T47D (cell line): ENCODE results near the gene CD4.

Experiments
- DNase-seq, 2 experiments: peaks; one replicate each; pipeline versions ENCODE4 v3.0.0 to v3.0.0-alpha.2; 2011 to 2012; ENCODE audit warnings: low read depth in 1 of 2, low spot score in 1 of 2
- JUND ChIP-seq: IDR thresholded peaks from 2 replicates; pipeline ENCODE4 v1.6.1; 2012; ENCODE audit warnings: low read depth
- in situ Hi-C: cut with HindIII; loops from 2 replicates; pipeline ENCODE4 v1.10.0; 2016; ENCODE audit warnings: low sequenced_read_pairs, low pct_unique_long_range_greater_than_20kb

The CD4 gene

DNA sequence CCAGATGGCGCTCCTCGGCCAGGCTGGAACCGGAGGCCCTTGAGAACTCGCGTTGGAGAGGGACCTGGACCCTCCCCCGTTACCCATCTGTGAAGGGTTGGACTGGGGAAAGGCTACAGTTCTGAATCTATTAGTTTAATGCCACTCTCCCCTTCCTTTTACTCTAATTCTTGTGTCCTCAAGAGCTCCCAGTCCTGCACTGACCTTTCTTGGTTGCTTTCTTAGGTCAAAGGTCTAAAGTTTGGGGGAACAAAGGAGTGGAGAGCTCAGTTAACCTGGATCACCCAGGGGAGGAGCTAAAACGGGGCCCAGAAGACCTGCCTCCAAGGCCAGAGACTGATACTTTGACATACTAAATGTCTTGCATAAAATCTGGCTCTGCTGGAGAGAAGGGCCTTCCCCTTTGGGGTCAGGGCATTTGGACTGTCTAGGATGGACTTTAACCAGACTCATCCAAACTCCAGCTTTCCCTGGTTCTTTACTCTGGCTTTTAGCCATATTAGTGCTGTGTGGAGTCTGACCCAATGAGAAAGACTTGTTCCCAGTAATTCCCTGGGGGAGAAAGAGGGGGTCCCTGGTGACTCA lies 35.5 kb upstream of the CD4 start:
- no peak for TF ChIP-seq JUND
- no peak for DNase-seq
- in situ Hi-C loops, result no loop called here

DNA sequence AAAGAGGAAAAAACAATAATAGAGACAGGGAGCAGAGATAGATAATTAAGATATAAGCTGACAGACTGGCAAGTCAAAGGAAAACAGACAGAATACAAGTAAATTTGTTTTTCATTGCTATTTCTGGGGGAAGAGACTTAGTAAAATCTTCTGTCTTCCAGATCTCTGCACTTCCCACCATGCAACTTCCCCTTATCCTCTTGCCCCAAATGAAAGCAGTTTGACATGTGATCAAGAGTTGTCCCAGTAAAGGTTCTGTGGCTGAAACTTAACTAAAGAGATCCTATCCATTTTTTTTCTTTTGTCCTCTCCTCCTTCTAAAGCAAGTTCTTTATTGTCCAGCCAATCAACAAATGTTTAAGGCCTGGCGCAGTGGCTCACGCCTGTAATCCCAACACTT lies 34.9 kb upstream of the CD4 start:
- in situ Hi-C loops, result no loop called here
- no peak for DNase-seq
- no peak for TF ChIP-seq JUND

DNA sequence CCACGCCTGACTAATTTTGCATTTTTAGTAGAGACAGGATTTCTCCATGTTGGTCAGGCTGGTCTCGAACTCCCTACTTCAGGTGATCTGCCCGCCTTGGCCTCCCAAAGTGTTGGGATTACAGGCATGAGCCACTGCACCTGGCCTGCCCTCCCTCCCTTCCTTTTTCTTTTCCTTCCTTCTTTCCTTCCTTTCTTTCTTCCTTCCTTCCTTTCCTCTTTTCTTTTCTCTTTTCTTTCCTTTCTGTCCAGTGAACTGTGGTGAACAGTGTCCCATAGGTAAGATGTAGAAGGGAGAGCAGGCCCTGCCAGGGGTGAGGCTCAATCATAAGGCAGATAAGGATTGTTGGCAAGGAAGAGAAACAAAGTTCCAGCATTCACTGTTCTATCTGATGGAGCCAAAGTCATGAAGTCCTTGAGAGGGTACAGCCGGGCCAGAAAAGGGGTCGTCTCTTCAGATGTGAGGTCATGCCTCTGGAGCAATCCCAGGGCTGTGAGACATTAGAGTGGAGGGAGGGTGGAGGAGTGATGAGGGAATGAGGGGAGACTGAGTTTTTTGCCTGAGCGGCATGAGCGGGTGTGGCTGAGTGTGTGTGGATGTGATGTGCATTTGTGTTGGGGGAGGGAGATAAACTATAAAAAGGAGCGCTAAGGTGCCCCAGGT lies 32.2 kb upstream of the CD4 start:
- DNase-seq, result no peak
- no peak for TF ChIP-seq JUND
- in situ Hi-C loops, result no loop called here

DNA sequence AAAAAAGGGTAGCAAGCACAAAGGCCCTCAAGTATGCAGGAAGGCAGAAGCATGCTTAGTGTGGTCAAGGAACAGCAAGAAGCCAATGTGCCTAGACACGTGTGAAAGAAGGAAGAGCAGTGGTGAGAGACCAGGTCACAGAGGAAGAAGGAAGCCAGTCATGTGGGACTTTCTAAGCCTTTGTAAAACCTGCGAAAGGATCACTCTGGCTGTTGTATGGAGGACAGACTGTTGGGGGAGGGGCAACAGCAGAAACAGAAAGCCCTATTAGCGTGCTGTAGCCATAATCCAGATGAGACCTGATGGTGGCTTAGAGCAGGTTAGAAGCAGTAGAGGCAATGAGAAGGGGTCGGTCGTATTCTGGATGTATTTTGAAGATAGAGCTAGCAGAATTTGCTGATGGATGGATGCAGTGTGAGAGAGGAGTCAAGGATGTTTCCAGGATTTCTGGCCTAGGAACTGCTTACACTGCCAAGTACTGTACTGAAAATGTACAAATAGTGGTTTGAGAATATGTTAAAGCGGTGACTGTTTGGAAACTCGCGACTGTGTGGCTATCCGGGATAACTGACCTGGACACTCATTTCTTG lies 30.7 kb upstream of the CD4 start:
- in situ Hi-C loops, result no loop called here
- no peak for TF ChIP-seq JUND
- DNase-seq, result no peak

DNA sequence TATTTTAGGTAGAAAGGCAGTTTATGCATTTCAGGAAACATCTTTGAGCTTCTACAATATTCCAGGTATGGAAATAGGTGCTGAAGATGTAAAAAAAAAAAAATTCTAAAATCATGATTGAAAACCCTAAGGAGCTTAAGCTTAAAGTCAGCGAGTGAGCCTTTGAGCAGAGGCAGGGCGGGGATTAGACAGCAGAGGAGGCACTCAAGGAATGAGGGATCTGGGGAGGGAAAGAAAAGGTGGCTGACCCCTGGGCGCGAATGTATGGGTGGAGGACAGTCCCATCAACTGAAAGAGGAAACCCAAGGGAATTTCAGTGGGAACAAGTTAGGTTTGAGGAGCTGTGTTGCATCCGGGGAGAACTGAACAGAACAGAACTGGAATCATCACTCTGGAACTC lies 29.6 kb upstream of the CD4 start:
- no peak for TF ChIP-seq JUND
- in situ Hi-C loops, result no loop called here

DNA sequence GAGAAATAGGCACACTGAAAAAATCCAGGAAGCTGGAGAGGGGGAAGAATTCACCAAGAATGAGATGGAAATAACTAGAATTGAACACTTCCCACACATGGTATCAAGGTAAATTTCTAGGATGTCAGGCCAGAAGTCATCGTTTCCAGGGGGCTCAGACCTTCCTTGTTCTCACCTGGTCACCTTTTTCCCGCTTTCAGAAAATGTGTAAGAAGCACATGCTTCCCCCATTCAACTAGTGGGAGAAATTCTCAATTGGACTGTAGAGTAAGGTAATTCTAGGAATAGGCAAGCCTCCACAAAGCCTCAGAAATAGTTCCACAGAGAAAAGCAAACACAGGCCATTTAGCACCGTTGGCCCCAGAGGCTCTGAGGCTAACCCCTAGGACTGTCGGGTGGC lies 25.9 kb upstream of the CD4 start:
- in situ Hi-C loops, result no loop called here
- TF ChIP-seq JUND, result no peak
- DNase-seq, result no peak

More for the DNA sequence above, 29.6 kb upstream of the CD4 start:
- no peak for DNase-seq

DNA sequence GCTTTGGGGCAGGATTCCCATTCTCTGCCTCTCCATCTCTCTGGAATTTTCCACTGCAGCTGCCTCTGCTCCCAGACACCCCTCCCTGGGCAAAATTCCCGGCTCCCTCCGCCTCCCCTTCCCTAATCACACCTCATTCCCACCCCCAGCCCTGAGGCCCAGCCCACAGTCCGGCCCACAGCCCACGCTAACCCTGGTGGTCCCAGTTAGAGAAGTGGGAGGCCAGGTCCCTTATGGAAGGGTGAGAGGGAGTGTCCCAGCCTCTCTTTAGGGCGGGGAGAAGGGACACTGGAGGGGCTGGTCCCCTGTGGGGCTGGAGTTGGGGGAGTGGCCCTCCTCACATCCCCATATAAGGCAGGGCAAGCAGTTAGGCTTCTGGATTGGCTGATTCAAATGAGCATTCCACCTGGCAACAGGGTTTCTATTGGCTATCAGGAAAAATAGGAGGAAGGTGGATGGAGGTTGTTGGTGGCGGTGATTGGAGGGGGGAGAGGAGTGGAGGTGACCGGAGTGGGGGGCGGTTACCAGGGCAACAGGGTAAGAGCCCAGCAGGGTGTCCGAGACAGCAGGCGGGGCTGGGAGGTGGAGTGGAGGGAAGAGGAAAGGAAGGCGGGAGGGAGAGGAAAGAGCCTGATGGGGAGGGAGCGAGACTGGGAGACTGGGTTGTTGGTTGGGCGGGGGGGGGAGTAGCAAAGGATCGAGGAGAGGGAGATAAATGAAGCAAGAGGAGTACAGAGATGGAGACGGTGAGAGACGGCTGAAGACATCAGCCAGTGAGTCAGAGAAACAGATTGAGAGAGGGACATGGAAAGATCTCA lies 25.1 kb upstream of the CD4 start:
- DNase-seq, result peak; percentile 62 to 96
- TF ChIP-seq JUND, result no peak
- in situ Hi-C loops, result no loop called here

DNA sequence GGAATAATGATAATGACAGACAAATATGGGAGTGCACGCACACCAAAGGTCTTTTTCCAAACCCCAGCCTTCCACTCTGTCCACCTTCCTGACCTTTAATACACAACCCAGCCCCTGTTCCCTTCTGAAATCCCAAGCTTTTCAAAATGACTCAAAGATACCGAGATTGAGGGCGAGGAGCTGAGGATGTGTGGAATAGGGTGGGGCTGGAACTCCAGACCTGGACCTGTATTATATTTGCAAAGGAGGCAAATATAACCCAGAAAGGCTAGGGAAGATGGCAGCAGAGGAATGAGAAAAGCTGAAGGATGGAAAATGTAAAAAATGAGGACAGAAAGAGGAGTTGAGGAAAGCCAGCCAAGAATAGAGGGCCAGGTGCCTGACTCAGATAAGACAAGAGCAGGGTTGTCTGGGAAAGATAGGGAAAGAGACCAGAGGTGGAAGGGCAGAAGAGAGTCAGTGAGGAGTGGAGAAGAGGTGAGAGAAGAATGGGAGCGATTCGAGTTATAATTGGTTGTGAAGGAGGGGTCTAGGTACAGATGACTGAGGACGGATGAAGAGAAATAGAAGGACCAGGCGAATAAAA lies 24.2 kb upstream of the CD4 start:
- in situ Hi-C loops, result no loop called here
- DNase-seq, result no peak
- no peak for TF ChIP-seq JUND

DNA sequence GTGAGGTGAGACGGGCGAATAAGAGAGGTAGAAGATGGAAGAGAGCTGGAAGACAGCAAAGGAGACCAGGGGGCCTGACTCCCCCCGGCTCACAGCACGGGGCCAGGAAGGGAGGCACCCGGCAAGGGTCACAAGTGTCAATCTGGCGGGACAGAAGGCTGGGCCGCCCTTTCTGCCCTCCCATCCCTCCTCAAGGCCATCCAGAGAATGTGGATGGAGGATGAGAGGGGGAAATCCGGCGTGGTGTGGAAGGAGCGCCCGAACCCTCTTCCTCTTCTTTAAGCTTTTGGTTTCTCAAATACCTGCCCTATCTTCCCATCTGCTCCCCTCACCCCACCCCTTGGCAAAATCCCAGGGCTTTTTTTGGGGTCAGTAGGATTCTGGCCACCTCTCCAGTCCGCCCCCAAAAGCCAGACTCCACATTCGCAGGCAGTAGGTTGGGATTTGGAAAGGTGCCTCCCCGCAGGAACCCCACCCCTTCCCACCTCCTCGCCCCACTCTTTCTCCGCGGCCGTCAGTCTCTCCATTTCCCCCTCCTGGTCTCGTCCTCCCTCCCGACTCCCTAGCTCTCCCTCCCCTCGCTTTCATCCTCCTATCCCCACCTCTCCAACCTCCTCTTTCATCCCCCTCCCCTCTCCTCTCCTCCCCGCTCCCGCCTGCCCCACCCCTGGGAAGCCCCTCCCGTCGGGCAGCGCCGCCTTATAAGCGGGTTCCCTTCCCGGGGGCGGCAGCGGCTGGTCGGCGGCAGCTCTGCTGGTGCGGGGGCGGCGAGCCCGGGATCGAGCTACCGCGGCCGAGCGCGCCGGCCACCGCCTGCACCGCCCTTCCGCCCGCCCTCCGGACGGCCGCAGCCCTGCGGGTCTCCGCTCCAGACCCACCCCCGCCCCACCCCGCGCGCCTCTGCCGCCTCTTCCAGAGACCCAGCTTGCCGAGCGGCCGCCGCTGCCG lies 23.4 kb upstream of the CD4 start, which contains the start of gene PTMS:
Gene PTMS (plus strand): TSS at position 730 of the 948 bp plus-strand sequence. CDS start 343 bp downstream, outside the sequence.
- in situ Hi-C loops, result no loop called here
- no peak for TF ChIP-seq JUND
- peak; percentile 55 to 92 for DNase-seq

DNA sequence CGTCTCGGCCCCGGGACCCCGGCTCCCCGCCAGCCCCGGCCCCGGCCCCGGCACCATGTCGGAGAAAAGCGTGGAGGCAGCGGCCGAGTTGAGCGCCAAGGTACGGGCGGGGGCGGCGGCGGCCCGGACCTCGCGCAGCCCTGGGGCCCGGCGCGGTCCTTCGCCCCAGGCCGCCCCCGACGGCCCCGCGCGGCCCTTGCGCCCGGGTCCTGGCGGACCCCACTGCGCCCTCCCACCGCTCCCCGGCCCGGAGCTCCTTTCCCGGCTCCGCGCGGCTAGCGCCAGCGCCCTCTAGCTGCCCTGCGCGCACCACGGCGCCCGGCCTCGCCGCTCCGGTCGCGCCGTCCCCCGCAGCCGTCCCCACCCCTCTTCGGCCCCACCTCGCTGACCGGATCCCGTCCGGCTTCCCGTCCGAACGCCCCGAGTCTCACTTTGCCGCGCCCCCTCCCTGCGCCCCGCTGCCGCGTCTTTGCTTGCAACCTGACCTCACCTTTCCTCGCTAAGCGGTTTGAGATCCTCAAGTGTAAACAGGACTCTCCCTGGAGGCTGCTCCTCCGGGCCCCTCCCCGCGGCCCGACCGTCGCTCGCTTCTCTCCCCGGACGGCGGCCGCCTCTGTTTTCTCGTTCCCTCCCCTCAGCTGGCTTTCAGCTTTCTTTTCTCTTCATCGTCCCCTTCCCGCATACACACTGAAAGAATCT lies 22.5 kb upstream of the CD4 start:
- TF ChIP-seq JUND, result no peak
- in situ Hi-C loops, result no loop called here

More for the DNA sequence above, 22.5 kb upstream of the CD4 start:
- peak in 1 of 2 experiments; percentile 54 for DNase-seq
